Measurements from ENCODE around the gene NTN1.
"Not testable (repeated sequence)": the region's sequence is repeated elsewhere in the genome, so short reads cannot be mapped to it uniquely, and the experiment has no call there.

The NTN1 gene

GRCh38 chr17:9021158-9021991, at the start of gene NTN1:
Gene NTN1 (plus strand): TSS chr17:9021510. CDS start chr17:9022374, 864 bp downstream.
- peak within 1 kb of the TSS; percentile 37 for H3K4me3 ChIP-seq (ENCODE audit: low read depth, low read length)

GRCh38 chr17:8975091-8975725, 46.1 kb upstream of the NTN1 start:
- H3K4me3 ChIP-seq (ENCODE audit: low read depth, low read length), result no peak overlapping the region

- H3K4me3 ChIP-seq (ENCODE audit: low read depth, low read length), result no peak overlapping the region
These were observed 44.7 kb upstream of the NTN1 start for GRCh38 chr17:8976638-8977037.

- H3K4me3 ChIP-seq (ENCODE audit: low read depth, low read length), result no peak overlapping the region
These were observed 41.6 kb upstream of the NTN1 start for GRCh38 chr17:8979715-8980114.

GRCh38 chr17:8981443-8981842, 39.9 kb upstream of the NTN1 start:
- no peak overlapping the region for H3K4me3 ChIP-seq (ENCODE audit: low read depth, low read length)

GRCh38 chr17:8984225-8984624, 37.1 kb upstream of the NTN1 start:
- H3K4me3 ChIP-seq (ENCODE audit: low read depth, low read length), result not testable (repeated sequence)

GRCh38 chr17:8985054-8985701, 36.1 kb upstream of the NTN1 start:
- no peak overlapping the region for H3K4me3 ChIP-seq (ENCODE audit: low read depth, low read length)

- H3K4me3 ChIP-seq (ENCODE audit: low read depth, low read length), result no peak overlapping the region
These were observed 35.0 kb upstream of the NTN1 start for GRCh38 chr17:8986295-8986694.

GRCh38 chr17:8988263-8988935, 32.9 kb upstream of the NTN1 start:
- H3K4me3 ChIP-seq (ENCODE audit: low read depth, low read length), result not testable (repeated sequence)

GRCh38 chr17:8991514-8992285, 29.6 kb upstream of the NTN1 start:
- no peak overlapping the region for H3K4me3 ChIP-seq (ENCODE audit: low read depth, low read length)

- no peak overlapping the region for H3K4me3 ChIP-seq (ENCODE audit: low read depth, low read length)
These were observed 27.0 kb upstream of the NTN1 start for GRCh38 chr17:8994319-8994718.

- no peak overlapping the region for H3K4me3 ChIP-seq (ENCODE audit: low read depth, low read length)
These were observed 25.6 kb upstream of the NTN1 start for GRCh38 chr17:8995711-8996110.

GRCh38 chr17:8997994-8998628, 23.2 kb upstream of the NTN1 start:
- no peak overlapping the region for H3K4me3 ChIP-seq (ENCODE audit: low read depth, low read length)

- H3K4me3 ChIP-seq (ENCODE audit: low read depth, low read length), result no peak overlapping the region
These were observed 19.8 kb upstream of the NTN1 start for GRCh38 chr17:9001559-9001958.

GRCh38 chr17:9002227-9002605, 19.1 kb upstream of the NTN1 start:
- H3K4me3 ChIP-seq (ENCODE audit: low read depth, low read length), result no peak overlapping the region

- H3K4me3 ChIP-seq (ENCODE audit: low read depth, low read length), result peak overlapping the region; percentile 20
These were observed 18.5 kb upstream of the NTN1 start for GRCh38 chr17:9002606-9003354.

GRCh38 chr17:9003355-9004131, 17.8 kb upstream of the NTN1 start:
- H3K4me3 ChIP-seq (ENCODE audit: low read depth, low read length), result peak overlapping the region; percentile 20

GRCh38 chr17:9004132-9004960, 17.0 kb upstream of the NTN1 start:
- H3K4me3 ChIP-seq (ENCODE audit: low read depth, low read length), result no peak overlapping the region
